Bone marrow (tissue), 2 donors: ENCODE results near the gene MEN1.

Source experiments
- DNase-seq, 2 donors: peaks; one replicate each; lab custom pipeline; 2025; lab: John Stamatoyannopoulos, UW

Gene MEN1

GRCh38 chr11:64784813-64785581, 25.4 kb downstream of the MEN1 start:
- DNase-seq, result no peak

DNA sequence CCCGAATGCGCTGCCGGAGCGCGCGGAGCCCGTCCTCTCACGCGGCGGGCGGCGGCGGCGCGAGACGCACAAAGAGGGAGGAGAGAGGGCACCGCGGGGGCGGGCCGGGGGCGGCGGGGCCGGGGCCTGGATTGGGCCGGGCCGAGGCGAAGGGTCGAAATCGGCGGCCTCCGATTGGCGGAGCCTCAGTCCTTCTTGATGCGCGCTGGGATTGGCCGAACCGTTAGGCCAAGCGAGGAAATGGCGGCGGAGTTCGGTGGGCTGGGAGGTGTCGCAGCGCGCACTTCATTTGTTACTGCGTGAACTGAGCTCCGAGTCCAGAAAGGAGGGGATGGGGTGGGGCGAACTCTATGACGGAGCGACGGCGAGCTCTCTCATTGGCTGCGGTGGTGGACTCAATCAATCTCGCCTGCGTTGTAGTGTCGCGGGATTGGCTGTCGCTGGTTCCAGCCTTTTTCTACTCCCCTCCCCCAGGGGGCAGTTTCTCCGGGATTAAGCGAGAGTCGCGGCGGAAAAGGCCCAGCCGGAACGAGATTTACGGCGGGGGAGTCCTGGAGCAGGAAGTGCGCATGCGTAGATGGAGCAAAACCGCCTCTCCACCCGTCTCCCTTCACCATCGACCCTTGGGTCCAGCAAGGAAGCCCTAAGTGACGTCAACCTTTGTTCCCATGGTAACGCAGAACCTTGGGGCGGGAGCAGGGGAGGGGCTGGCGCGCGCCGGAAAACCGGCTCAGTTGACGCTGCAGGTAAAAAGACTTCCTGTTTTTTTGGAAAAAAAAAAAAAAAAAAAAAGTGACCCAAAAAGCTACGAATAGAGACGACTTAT, 31.7 kb downstream of the MEN1 start, which contains the start of gene SF1:
TSS of gene SF1 (minus strand) at position 70 of the 826 bp plus-strand sequence. CDS start 150 bp downstream, outside the sequence.
- DNase-seq, result peak; percentile 92 to 100

GRCh38 chr11:64778223-64778472, 32.2 kb downstream of the MEN1 start:
- DNase-seq, result no peak

- peak; percentile 53 to 73 for DNase-seq
Measured at GRCh38 chr11:64777449-64778222, 32.7 kb downstream of the MEN1 start.

- no peak for DNase-seq
Measured at GRCh38 chr11:64776875-64777274, 33.5 kb downstream of the MEN1 start.

- DNase-seq, result no peak
Measured at GRCh38 chr11:64776425-64776824, 33.9 kb downstream of the MEN1 start.

GRCh38 chr11:64774144-64774543, 36.2 kb downstream of the MEN1 start:
- no peak for DNase-seq

GRCh38 chr11:64772303-64773018, 37.9 kb downstream of the MEN1 start:
- peak in 1 of 2 donors; percentile 22 for DNase-seq

- no peak for DNase-seq
Measured at GRCh38 chr11:64771861-64772260, 38.5 kb downstream of the MEN1 start.

DNA sequence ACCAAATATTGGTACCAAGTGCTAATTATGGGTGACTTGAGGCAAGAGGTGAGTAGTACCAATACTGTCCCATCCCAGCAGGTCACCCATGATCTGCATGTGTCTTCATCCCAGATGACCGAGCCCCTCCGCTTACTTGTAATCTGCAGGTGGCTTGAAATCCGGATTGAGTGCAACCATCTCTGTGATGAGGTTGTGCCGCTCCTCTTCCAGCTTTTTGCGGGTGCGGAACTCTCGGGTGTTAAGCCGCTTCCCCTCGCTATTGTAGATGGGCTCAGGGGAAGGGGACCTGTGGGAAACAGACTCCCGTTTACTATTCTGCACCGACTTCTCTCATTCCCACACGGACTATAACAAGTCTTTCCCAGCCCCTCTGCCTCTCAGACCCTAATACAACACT, 40.2 kb downstream of the MEN1 start:
- DNase-seq, result no peak

DNA sequence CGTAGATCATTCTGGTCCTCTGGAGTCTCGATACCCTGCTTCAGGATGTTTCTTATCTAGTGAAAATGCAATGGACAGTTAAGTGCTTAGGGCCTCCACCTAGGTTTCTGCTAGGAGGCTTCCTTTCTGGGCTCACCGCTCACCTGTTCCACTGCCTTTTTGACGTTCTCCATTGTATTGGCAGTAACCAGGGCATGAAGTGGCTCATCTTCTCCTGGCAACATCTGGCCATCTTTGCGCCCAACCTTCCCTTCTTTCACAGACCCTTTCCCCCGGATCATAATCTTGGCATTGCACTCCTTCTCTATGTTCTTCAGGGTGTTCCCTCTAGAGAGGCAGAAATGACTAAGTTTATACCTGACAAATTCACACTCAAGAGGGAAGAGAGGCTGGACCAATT, 41.1 kb downstream of the MEN1 start:
- DNase-seq, result no peak

- no peak for DNase-seq
Measured at GRCh38 chr11:64768300-64768694, 42.1 kb downstream of the MEN1 start.

DNA sequence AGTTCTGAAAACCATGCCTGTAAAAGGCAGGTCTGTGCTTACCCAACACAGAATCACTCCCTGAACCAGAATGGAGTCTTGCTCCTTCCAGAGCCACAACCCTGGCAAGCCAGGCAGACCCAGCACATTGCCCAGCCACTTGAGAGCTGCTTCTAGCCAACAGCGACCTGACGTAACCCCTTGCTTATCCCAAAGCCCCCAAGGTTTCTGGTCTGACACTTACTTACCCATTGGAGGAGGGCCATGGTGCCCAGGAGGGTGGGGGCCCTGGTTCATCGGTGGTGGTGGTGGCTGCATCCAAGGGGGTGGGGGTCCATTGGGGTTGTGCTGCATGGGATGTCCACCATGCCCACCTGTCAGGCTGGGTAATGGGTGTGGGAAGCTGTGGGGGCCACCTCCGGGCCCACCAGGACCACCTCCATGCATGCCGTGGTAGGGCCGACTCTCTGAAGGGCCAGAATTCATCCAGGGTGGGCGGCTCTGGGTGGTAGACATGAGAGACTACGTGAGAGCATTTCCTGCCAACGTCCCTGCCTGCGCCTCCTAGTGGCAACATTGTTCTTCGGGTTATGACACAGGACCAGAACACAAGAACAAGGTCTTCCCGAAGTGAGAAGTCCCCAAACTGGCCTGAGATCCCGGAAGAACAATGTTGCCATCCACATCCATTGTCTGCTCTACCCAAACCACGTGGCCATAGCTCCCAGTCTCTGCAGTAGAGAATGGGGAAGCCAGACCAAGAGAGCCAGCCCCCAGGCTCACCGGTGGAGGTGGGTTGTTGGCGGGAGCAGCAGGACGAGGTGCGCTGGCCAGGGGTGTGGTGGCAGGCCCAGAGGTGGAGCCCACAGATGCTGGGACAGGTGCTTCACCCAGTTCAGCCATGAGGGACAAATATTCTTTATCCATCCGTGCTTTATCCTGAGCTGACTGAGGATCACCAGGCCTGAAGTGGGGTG, 42.7 kb downstream of the MEN1 start:
- peak; percentile 52 to 55 for DNase-seq

GRCh38 chr11:64766881-64767280, 43.5 kb downstream of the MEN1 start:
- DNase-seq, result no peak

DNA sequence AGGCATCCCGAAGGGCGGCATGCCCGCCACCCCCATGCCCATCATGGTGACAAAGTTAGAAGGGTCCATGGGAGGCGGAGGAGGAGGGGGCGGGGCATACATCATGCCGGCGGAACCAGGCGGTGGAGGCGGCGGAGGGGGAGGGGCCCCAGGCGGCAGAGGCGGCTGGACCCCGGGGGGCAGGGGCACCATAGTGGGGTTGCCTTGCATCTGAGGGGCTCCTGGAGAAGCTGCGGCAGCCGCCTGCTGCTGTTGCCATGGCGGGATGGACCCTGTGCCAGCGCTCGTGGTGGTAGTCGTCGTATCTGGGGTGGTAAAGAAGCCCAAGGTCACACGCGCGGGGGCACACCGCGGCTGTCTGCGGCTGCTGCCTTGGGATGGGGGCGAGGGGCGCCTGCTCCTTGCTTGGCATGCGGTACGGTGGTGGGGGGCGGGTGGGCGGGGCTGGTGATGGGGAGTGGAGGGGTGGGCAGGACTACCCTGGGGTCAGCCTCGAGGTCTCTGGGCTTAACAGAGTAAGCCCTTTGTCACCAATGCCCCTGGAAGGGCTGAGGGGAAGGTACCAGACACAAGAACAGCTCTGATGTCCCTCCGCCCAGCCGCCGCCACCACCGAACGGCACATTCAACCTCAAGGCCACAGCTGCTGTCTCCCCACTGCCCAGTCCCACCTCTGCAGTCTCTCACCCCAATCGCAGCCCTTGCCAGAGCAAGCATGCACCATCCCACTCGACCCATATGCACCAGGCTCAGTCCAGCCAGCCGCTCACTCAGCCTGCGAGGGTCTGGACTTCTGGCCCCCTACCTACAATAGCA, 44.3 kb downstream of the MEN1 start:
- DNase-seq, result no peak

GRCh38 chr11:64765291-64765850, 45.0 kb downstream of the MEN1 start:
- DNase-seq, result no peak

DNA sequence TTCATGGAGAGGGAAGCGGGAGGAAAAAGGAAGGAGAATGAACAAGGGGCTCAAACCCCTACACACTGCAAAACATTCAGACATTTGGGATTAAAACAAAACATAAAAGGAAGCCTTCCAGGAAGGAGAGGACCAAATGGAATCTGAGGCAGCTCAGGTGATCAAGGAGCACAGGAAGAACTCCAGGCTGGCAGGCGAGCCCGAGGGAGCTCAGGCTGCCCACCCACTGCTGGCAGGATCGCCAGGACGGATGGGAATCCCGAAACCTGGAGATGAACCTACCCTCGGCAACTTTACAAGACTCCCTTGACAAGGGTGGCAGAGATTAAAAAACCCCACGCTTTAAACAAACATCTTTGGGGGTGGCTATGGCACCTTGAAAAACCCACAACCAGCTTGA, 45.6 kb downstream of the MEN1 start:
- no peak for DNase-seq

DNA sequence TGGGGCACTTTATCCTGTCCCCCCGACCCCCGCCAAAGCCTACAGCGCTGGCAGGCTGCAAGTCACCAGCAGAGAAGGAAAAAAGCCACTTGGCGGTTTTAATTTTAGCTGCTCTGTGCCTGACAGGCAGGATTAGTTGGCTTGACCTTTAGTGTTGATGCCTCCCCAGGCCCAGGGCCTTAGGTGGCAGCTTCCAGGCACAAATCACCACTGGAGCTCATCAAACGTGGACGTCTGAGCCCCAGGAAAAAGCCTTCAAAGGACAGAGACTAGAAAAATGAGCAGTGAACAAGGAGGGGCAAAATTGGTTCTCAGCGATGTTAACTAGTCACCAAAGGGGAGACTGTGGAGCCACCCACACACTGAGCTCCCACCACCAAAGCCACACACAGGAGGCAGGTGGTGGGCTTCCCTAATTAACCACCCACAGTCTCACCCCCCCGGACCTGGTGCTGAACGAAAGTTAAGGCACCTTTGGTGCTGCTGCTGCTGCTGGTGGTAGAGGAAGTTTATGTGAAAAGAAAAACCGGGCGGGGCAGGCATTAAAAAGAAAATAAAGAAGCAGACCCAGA, 46.2 kb downstream of the MEN1 start:
- no peak for DNase-seq

GRCh38 chr11:64763526-64764039, 46.8 kb downstream of the MEN1 start:
- DNase-seq, result no peak
